ENCODE measurements around the gene CLEC4M.
"Not testable (repeated sequence)": the region's sequence is repeated elsewhere in the genome, so short reads cannot be mapped to it uniquely, and the experiment has no call there.

CLEC4M gene

GRCh38 chr19:7759156-7759555, 3.9 kb upstream of the CLEC4M start:
- Histone ChIP-seq H3F3A (ENCODE audit: insufficient read depth, low read length) (no peaks in the 10 kb centered on the region), H3K9me3 (ENCODE audit: low read length) (peaks cover 20% of the 10 kb centered on the region; the same call in 1 of the 2 replicates), H3K9me2 (ENCODE audit: low read depth, low read length) (no peaks in the 10 kb centered on the region), H2AFZ (ENCODE audit: low read length) (no peak overlapping the region), H3K27me3 (ENCODE audit: insufficient read depth, low read length) (no peaks in the 10 kb centered on the region), H3K4me2 (ENCODE audit: low read length) (no peak overlapping the region), H3K36me3 (ENCODE audit: insufficient read depth, low read length) (no peaks in the 10 kb centered on the region), H3K4me3 (ENCODE audit: low read depth, low read length, poor library complexity, severe bottlenecking) (no peak overlapping the region), H4K20me1 (ENCODE audit: insufficient read depth, low read length) (no peaks in the 10 kb centered on the region), H3K27ac (ENCODE audit: low read depth, low read length, poor library complexity, severe bottlenecking) (no peak overlapping the region), H3K4me1 (ENCODE audit: insufficient read depth, low read length, severe bottlenecking) (no peaks in the 10 kb centered on the region), H3K9ac (ENCODE audit: low read length) (no peak overlapping the region), H3K79me2 (ENCODE audit: insufficient read depth, low read length) (no peaks in the 10 kb centered on the region)
- TF ChIP-seq EZH2 (IDR thresholded peaks at IDR 0.05; ENCODE audit: borderline replicate concordance, low read length) (no peak), CTCF (IDR thresholded peaks at IDR 0.05; ENCODE audit: low read length) (no peak)

- no peaks in the 10 kb centered on the region for H3K36me3 ChIP-seq (ENCODE audit: insufficient read depth, low read length)
- H3K27me3 ChIP-seq (ENCODE audit: insufficient read depth, low read length), result no peaks in the 10 kb centered on the region; the same call in 1 of the 2 replicates
- no peaks in the 10 kb centered on the region for H3K9me2 ChIP-seq (ENCODE audit: low read depth, low read length)
- no peaks in the 10 kb centered on the region for H3F3A ChIP-seq (ENCODE audit: insufficient read depth, low read length)
- H3K4me1 ChIP-seq (ENCODE audit: insufficient read depth, low read length, severe bottlenecking), result no peaks in the 10 kb centered on the region
- no peak overlapping the region for H3K4me3 ChIP-seq (ENCODE audit: low read depth, low read length, poor library complexity, severe bottlenecking)
- H2AFZ ChIP-seq (ENCODE audit: low read length), result no peak overlapping the region
- H3K9ac ChIP-seq (ENCODE audit: low read length), result no peak overlapping the region
- no peak overlapping the region for H3K27ac ChIP-seq (ENCODE audit: low read depth, low read length, poor library complexity, severe bottlenecking)
- H4K20me1 ChIP-seq (ENCODE audit: insufficient read depth, low read length), result no peaks in the 10 kb centered on the region
- no peak overlapping the region for H3K4me2 ChIP-seq (ENCODE audit: low read length)
- peaks cover 9% of the 10 kb centered on the region; the same call in 1 of the 2 replicates for H3K9me3 ChIP-seq (ENCODE audit: low read length)
- no peaks in the 10 kb centered on the region for H3K79me2 ChIP-seq (ENCODE audit: insufficient read depth, low read length)
- TF ChIP-seq EZH2 (IDR thresholded peaks at IDR 0.05; ENCODE audit: borderline replicate concordance, low read length) (no peak), CTCF (IDR thresholded peaks at IDR 0.05; ENCODE audit: low read length) (no peak)
Measured at GRCh38 chr19:7763696-7764095, 653 bp downstream of the CLEC4M start.

GRCh38 chr19:7764157-7764556, 1.1 kb downstream of the CLEC4M start:
- H3K27ac ChIP-seq (ENCODE audit: low read depth, low read length, poor library complexity, severe bottlenecking); H3K9me3 ChIP-seq (ENCODE audit: low read length); H3K79me2 ChIP-seq (ENCODE audit: insufficient read depth, low read length); H4K20me1 ChIP-seq (ENCODE audit: insufficient read depth, low read length); H3K4me1 ChIP-seq (ENCODE audit: insufficient read depth, low read length, severe bottlenecking); H3K9me2 ChIP-seq (ENCODE audit: low read depth, low read length); H2AFZ ChIP-seq (ENCODE audit: low read length); H3K36me3 ChIP-seq (ENCODE audit: insufficient read depth, low read length); H3K9ac ChIP-seq (ENCODE audit: low read length); H3K4me3 ChIP-seq (ENCODE audit: low read depth, low read length, poor library complexity, severe bottlenecking); H3K27me3 ChIP-seq (ENCODE audit: insufficient read depth, low read length); H3K4me2 ChIP-seq (ENCODE audit: low read length); H3F3A ChIP-seq (ENCODE audit: insufficient read depth, low read length): not testable (repeated sequence)

- H3K27me3 ChIP-seq (ENCODE audit: insufficient read depth, low read length); H3K4me1 ChIP-seq (ENCODE audit: insufficient read depth, low read length, severe bottlenecking); H3K4me3 ChIP-seq (ENCODE audit: low read depth, low read length, poor library complexity, severe bottlenecking); H3K27ac ChIP-seq (ENCODE audit: low read depth, low read length, poor library complexity, severe bottlenecking); H2AFZ ChIP-seq (ENCODE audit: low read length); H3K9me3 ChIP-seq (ENCODE audit: low read length); H3K36me3 ChIP-seq (ENCODE audit: insufficient read depth, low read length); H3K4me2 ChIP-seq (ENCODE audit: low read length); H4K20me1 ChIP-seq (ENCODE audit: insufficient read depth, low read length); H3F3A ChIP-seq (ENCODE audit: insufficient read depth, low read length); H3K9me2 ChIP-seq (ENCODE audit: low read depth, low read length); H3K9ac ChIP-seq (ENCODE audit: low read length); H3K79me2 ChIP-seq (ENCODE audit: insufficient read depth, low read length): not testable (repeated sequence)
Measured at GRCh38 chr19:7765043-7765442, 2.0 kb downstream of the CLEC4M start.
